Measurements from ENCODE around the gene SF3B6.

Gene SF3B6

GRCh38 chr2:24073816-24074215 lies 2.3 kb downstream of the SF3B6 start:
- DNase-seq (ENCODE audit: low read depth) = no peak
- TF ChIP-seq CTCF (IDR thresholded peaks at IDR 0.05; ENCODE audit: low read length, missing control alignments) = no peak
- H3K4me3 ChIP-seq (replicated peaks; ENCODE audit: low read depth, low read length) = no peak overlapping the region

- no peak overlapping the region for H3K4me3 ChIP-seq (replicated peaks; ENCODE audit: low read depth, low read length)
- no peak for DNase-seq (ENCODE audit: low read depth)
- no peak for TF ChIP-seq CTCF (IDR thresholded peaks at IDR 0.05; ENCODE audit: low read length, missing control alignments)
These were observed 3.9 kb downstream of the SF3B6 start for GRCh38 chr2:24072259-24072658.

- DNase-seq (ENCODE audit: low read depth) = no peak
- TF ChIP-seq CTCF (IDR thresholded peaks at IDR 0.05; ENCODE audit: low read length, missing control alignments) = no peak
These were observed 10.8 kb downstream of the SF3B6 start for GRCh38 chr2:24065341-24065740.

GRCh38 chr2:24058564-24059271 lies 17.4 kb downstream of the SF3B6 start:
- no peak for DNase-seq (ENCODE audit: low read depth)

More at GRCh38 chr2:24065341-24065740, 10.8 kb downstream of the SF3B6 start:
- H3K4me3 ChIP-seq (replicated peaks; ENCODE audit: low read depth, low read length) = no peak overlapping the region

GRCh38 chr2:24055750-24056149 lies 20.4 kb downstream of the SF3B6 start:
- TF ChIP-seq CTCF (IDR thresholded peaks at IDR 0.05; ENCODE audit: low read length, missing control alignments) = no peak
- no peak for DNase-seq (ENCODE audit: low read depth)

More at GRCh38 chr2:24058564-24059271, 17.4 kb downstream of the SF3B6 start:
- H3K4me3 ChIP-seq (replicated peaks; ENCODE audit: low read depth, low read length) = no peak overlapping the region
- TF ChIP-seq CTCF (IDR thresholded peaks at IDR 0.05; ENCODE audit: low read length, missing control alignments) = no peak

GRCh38 chr2:24054366-24055010 lies 21.6 kb downstream of the SF3B6 start:
- no peak for TF ChIP-seq CTCF (IDR thresholded peaks at IDR 0.05; ENCODE audit: low read length, missing control alignments)
- DNase-seq (ENCODE audit: low read depth) = no peak
- no peak overlapping the region for H3K4me3 ChIP-seq (replicated peaks; ENCODE audit: low read depth, low read length)

More at GRCh38 chr2:24055750-24056149, 20.4 kb downstream of the SF3B6 start:
- H3K4me3 ChIP-seq (replicated peaks; ENCODE audit: low read depth, low read length) = no peak overlapping the region

Measured in fibroblast of pulmonary artery (primary cell).